NCI-H128 (cell line): ENCODE results near the gene ITGAL.
"Not testable (repeated sequence)": the region's sequence is repeated elsewhere in the genome, so short reads cannot be mapped to it uniquely, and the experiment has no call there.

Source experiments
- DNase-seq: peaks from one replicate; lab custom pipeline; 2025; ENCODE audit not compliant: unreplicated experiment; lab: John Stamatoyannopoulos, UW

Gene ITGAL

GRCh38 chr16:30457743-30458560 lies 14.6 kb upstream of the ITGAL start:
- DNase-seq = no peak

GRCh38 chr16:30458561-30459394 lies 13.8 kb upstream of the ITGAL start:
- no peak for DNase-seq

GRCh38 chr16:30459456-30459855 lies 13.1 kb upstream of the ITGAL start:
- DNase-seq = no peak

- not testable (repeated sequence) for DNase-seq
Measured at GRCh38 chr16:30461426-30461825, 11.1 kb upstream of the ITGAL start.

- DNase-seq = no peak
Measured at GRCh38 chr16:30464078-30464477, 8.5 kb upstream of the ITGAL start.

- no peak for DNase-seq
Measured at GRCh38 chr16:30470170-30470512, 2.4 kb upstream of the ITGAL start.

- no peak for DNase-seq
Measured at GRCh38 chr16:30470632-30470995, 1.9 kb upstream of the ITGAL start.

- DNase-seq = no peak
Measured at GRCh38 chr16:30473231-30474073, 910 bp downstream of the ITGAL start.

GRCh38 chr16:30474074-30474452 lies 1.5 kb downstream of the ITGAL start:
- no peak for DNase-seq

GRCh38 chr16:30474684-30475083 lies 2.1 kb downstream of the ITGAL start:
- DNase-seq = no peak

GRCh38 chr16:30476991-30477390 lies 4.4 kb downstream of the ITGAL start:
- no peak for DNase-seq

- not testable (repeated sequence) for DNase-seq
Measured at GRCh38 chr16:30477773-30478172, 5.2 kb downstream of the ITGAL start.

GRCh38 chr16:30478766-30479478 lies 6.4 kb downstream of the ITGAL start:
- no peak for DNase-seq

- no peak for DNase-seq
Measured at GRCh38 chr16:30481381-30481780, 8.8 kb downstream of the ITGAL start.

- DNase-seq = no peak
Measured at GRCh38 chr16:30482366-30482765, 9.8 kb downstream of the ITGAL start.

- no peak for DNase-seq
Measured at GRCh38 chr16:30484887-30485286, 12.3 kb downstream of the ITGAL start.

GRCh38 chr16:30485818-30486436 lies 13.4 kb downstream of the ITGAL start:
- DNase-seq = no peak

- no peak for DNase-seq
Measured at GRCh38 chr16:30488764-30489605, 16.4 kb downstream of the ITGAL start.

- no peak for DNase-seq
Measured at GRCh38 chr16:30490210-30490609, 17.7 kb downstream of the ITGAL start.

- DNase-seq = no peak
Measured at GRCh38 chr16:30491229-30491628, 18.7 kb downstream of the ITGAL start.
